NCI-H2196 (cell line): ENCODE results near the gene RPS16.

Experiments used
- DNase-seq: peaks from one replicate; lab custom pipeline; 2025; ENCODE audit not compliant: unreplicated experiment; lab: John Stamatoyannopoulos, UW

RPS16 gene

GRCh38 chr19:39390451-39390750 is 45.3 kb downstream of the RPS16 start:
- peak; percentile 82 for DNase-seq

GRCh38 chr19:39389631-39390414 is 45.9 kb downstream of the RPS16 start:
- DNase-seq, result no peak

DNA sequence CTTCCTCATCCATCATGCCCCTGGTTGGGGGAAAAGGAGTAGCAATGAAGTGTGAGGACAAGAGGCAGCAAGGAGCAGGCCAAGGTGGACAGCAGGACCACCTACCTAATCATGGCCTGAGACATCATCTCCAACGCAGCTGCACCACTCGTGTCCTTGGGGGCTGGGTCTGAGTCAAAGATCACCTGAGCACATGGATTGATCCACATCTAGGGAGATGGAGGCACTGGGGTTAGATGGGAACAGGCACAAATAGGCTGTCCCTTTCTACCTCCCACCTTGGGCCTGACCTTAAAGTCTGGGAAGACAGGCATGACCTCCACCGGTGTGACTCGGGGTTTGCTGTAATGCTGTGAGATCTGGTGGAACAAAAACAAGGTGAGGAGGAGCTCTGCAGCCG is 47.1 kb downstream of the RPS16 start:
- no peak for DNase-seq

- DNase-seq, result no peak
Observed at GRCh38 chr19:39386557-39386956, 49.2 kb downstream of the RPS16 start.

GRCh38 chr19:39385629-39386411 is 49.9 kb downstream of the RPS16 start:
- no peak for DNase-seq

GRCh38 chr19:39384839-39385568 is 50.7 kb downstream of the RPS16 start:
- DNase-seq, result no peak
